GM21717 (cell line): ENCODE results near the gene PDE2A.

ENCODE experiments used
- ATAC-seq: cut with Tn5 transposase; IDR thresholded peaks from one replicate; pipeline ENCODE4 v1.9.1; 2021; ENCODE audit warnings: mild to moderate bottlenecking, moderate library complexity; ENCODE audit not compliant: unreplicated experiment

The PDE2A gene

DNA sequence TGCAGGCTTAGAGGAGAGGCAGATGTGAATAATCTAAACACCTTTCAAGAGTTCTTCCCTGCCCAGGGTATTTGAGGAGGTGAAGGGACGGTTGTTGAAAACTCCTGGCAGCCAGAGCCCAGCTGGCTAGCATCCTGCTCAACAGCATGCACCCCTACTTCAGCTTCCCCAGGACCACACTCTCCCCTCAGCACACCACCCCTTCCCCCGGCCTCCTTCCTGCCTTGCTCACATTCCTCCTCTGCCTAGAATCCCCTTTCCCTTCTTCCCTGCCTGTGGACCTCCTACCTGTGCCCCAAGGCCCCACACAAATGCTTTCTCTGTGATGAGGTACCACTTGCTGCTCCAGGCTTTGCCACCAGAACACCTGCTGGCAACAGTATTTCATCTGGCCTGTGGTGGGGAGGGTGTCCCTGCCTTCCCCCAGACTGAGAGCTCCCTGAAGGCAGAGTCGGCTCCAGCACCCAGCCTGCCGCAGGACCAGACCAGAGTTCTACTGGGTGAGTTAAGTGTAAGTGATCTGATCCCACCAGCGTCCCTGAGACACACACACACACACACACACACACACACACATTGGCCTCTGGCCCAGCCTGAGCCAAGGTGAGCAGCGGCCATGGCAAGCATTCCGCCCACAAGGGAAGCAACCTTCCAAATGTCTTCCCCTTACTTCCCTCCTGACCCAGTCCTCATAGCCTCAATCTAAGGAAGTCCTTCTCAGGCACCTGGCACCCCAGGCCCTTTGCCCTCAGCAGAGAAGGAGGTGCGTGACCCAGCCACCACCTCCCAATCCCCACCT, 79.5 kb downstream of the PDE2A start:
- ATAC-seq, result no peak

GRCh38 chr11:72592698-72593495, 81.3 kb downstream of the PDE2A start:
- no peak for ATAC-seq

DNA sequence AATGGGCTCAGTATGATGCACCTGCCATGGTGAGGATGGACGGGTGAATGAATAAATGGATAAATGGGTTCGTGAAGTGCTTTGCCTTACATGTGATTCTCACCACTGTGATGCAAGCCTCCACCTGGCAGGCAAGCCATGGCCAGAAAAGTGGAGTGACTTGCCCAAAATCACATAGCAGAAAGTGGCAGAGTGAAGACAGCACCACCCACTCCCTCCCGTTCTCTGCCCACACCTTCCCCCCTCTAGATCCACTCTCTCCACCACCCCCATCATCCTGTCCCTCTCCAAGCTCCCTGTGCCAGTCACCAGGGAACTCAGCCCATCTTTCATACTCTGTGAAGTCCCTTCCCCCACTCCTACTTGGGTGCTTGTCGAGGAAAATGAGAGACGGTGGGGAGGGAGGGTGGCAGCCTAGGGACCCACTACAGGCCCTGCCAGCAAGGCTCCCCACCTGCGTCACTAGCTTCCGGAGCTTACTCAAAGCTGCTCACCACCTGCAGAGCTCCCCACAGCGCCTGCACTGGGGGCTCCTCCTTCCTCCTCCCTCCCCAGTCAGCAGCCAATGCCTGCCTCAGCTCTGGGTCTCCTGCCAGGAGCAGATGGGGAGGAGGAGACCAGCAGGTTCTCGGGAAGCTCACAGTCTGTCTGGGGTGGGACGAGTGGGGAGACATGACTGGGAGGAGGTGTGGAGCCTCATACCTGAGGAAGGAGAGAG, 82.3 kb downstream of the PDE2A start:
- no peak for ATAC-seq

DNA sequence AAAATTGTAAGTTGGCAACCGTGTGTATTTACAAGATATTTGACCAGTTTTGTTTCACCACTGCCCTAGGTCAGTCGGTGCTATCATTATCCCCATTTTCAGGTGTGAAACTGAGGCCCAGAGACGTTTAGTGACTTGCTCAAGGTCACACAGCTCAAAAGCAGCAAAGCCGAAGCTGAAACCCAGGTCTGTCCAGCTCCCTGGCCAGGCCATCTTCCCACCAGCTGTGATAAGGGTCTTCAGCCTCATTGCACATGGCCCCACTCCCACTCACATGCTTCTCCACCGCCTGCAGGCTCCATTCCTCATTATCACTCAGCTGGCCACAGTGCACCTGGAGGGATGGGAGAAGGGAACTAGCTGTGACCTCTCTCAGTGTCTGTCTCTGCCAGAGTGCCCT, 83.2 kb downstream of the PDE2A start:
- no peak for ATAC-seq

DNA sequence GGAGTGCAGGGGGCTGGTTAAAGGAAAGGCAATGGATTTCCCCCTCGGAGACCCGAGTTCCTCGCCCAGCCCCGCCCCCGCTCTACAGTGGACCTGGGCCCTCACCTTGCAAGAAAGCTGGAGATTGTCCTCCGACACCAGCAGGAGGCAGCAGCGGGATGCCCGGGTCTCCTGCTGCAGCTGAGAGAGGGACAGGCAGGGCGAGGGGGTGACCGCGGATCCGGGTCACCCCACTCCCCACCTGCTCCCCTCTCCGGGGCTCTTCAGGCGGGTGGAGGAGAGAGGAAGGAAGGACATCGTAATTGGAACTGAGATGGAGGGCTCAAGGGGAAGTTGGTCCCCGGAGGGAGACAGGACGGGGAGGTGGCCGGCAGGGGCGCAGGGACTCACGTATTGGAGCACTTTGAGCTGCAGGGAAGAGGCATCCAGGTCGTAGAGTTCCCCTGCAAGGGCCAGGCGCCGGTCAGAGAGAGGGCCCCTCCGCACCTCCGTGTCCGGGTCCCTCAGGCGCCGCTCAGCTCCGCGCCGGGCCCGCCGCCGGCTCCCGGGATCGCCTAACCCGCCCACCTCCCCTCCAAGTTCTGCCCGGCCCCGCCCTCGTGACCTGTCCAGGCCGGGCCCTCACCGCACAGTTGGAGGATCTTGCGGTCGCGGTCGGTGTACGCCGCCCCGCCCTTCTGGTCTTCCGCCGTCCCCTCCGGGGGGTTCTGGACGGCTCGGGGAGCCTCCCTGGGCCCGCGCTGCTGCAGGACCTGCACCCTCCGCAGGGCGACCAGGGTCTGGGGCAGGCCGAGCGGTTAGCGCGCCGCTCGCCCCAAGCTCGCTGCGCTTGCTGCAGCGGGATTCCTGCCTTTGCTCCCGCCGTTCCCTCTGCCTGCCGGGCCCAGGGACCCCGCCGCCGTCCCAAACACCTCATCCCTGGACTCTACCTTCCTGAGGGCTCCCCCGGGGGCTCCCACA, 84.1 kb downstream of the PDE2A start:
- no peak for ATAC-seq

GRCh38 chr11:72588421-72589410, 85.5 kb downstream of the PDE2A start:
- ATAC-seq, result no peak

GRCh38 chr11:72587696-72588095, 86.5 kb downstream of the PDE2A start:
- ATAC-seq, result no peak

- ATAC-seq, result no peak
These were observed 87.7 kb downstream of the PDE2A start for GRCh38 chr11:72586321-72587090.

DNA sequence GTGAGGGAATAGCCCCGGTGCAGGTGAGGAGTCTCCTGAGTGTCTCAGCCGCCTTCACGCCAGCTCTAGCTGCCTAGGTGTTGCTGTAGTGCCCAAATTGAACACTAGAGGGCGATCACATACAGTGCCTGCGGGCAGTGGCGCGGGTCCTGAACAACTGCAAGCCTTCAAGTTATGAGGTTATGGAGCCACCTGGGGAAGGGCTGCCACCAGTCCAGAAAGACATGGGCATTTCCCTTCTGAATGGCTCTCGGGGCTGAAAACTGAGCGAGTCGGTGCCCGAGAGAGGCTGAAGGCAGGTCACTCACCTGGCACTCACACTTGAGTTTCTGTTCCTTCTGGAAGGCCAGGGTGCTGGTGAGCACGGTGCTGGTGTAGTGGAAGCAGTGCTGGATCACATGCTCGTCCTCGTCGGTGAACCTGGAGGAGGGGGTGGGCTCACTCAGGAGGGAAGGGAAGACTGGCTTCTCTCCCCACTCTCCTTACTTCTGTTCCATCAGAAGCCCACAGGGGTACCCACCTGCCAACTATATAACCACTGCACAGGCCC, 88.4 kb downstream of the PDE2A start:
- ATAC-seq, result no peak

DNA sequence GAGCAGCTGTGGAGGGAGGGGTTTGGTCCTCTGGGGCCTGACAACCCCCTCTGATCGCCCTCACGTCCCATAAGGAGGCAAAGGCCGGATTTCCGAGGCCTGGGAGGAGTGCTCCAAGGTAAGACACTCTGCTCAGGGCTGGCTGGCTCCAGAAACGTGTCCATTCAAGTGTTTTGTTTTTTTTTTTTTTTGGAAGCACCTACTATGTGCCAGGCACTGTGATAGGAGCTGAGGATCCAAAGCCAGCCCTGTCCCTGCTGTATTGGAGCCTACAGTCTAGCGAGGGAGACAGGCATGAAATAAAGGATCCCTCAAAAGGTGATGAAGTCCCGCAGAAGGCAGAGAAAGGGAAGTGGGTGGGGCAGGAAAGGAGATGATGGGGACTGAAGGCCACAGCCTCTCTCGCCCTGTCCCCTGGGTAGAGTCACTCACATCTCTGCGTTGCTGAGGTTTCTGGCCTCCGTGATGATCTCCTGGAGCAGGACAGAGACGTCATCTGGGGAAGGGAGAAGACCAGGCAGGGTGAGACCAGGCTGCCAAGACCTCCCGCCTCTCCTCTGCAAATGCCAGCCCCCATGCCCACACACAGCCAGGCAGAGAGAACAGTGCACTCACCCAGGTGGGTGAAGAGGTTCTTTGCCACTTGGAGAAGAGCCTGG, 89.2 kb downstream of the PDE2A start:
- ATAC-seq, result no peak

- ATAC-seq, result no peak
These were observed 89.8 kb downstream of the PDE2A start for GRCh38 chr11:72584293-72584938.

GRCh38 chr11:72583616-72584292, 90.5 kb downstream of the PDE2A start:
- no peak for ATAC-seq

- no peak for ATAC-seq
These were observed 91.1 kb downstream of the PDE2A start for GRCh38 chr11:72583177-72583553.

DNA sequence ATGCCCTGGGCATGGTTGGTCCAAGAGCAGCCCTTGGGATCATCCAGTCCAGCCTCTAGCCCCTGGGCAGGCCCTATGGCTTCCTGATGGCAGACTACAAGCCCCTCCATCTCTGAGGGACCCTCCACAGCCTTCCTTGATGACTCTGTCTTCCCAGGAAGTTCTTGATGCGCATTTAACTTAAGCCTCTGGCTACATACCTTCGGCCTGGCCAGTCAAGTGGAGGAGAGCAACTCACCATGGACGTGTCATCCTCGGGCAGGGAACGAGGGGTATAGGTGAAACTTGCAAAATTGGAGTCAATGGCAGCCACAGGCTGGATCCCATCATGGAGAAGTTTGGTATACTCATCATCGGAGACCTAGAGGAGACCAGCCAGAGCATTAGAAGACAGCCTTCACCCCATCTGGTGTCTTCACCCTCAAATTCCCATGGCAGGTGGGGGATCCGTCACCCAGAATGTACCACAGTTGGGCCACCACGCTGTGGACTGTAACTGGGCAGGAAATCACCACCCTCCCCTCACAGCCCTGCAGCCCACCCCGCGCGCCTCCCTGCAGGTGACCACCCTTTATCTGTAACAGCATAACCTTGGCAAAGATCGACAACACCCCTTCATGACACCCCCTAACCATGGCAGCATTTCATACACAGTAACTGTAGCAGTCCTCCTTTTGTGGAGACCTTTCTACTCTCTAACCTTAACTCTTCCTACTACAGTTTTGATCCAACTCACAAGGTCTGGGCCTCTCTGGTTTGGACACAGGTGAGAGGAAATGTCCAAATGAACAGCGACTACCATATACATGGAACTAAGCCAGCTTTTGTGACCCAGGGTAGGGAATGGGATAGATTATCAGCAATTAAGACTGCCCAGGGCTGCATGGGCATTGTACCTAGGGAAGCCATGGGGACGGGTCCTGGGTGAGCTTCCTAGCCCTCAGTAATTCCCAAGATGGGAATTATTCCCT, 91.7 kb downstream of the PDE2A start:
- no peak for ATAC-seq

DNA sequence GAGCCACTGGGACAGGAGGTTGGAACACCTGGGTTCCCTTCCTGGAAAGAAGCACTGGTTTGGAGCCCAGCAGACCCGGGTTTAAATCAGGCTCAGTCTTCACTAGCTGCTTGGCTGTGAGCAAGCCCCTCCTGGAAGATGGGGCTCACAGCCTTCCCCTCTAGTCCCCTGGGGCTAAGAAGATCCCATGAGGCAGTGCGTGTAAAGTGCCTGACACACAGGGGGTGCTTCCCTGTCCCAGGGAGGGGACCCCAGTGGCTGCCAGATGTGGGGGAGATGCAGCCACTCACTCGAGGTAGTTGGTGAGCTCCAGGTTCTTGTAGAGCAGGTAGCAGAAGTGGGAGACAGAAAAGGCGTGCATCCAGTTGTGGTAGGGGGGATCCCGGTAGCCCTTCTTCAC, 93.2 kb downstream of the PDE2A start:
- ATAC-seq, result no peak

- ATAC-seq, result no peak
These were observed 93.6 kb downstream of the PDE2A start for GRCh38 chr11:72580642-72580950.
